GM23338 (cell line): ENCODE data around the gene IL6ST. TPM values are rescaled to one million over a fixed set of nuclear protein-coding genes. Genes with fewer than 3 reads are reported as not detected.

ENCODE experiments used
- ATAC-seq: fragments of 200-7000 bp; cut with Tn5 transposase; 3 replicates; pipeline ENCODE4 v1.9.1; 2020
- DNase-seq: peaks from one replicate; pipeline ENCODE4 v3.0.0-alpha.2; 2015; ENCODE audit warnings: low spot score
- H2AFZ ChIP-seq: fragments of 200-600 bp; sonication (generic); 2 replicates; pipeline ENCODE4 v1.8.0; 2016; ENCODE audit warnings: antibody characterized with exemption, mild to moderate bottlenecking, moderate library complexity
- H3F3A ChIP-seq: fragments of 200-600 bp; sonication (generic); replicated peaks from 2 replicates; pipeline ENCODE4 v1.8.0; 2017; ENCODE audit warnings: antibody characterized with exemption, mixed run types, low read depth
- H3K27ac ChIP-seq: fragments of 200-600 bp; sonication (generic); 2 replicates; pipeline ENCODE4 v1.6.1; 2016; ENCODE audit warnings: low read depth
- H3K27me3 ChIP-seq: fragments of 200-600 bp; sonication (generic); 2 replicates; pipeline ENCODE4 v1.8.0; 2016; ENCODE audit warnings: mild to moderate bottlenecking, mixed run types, moderate library complexity; ENCODE audit not compliant: insufficient read depth
- H3K36me3 ChIP-seq: fragments of 200-600 bp; sonication (generic); 2 replicates; pipeline ENCODE4 v1.8.0; 2016; ENCODE audit warnings: mild to moderate bottlenecking; ENCODE audit not compliant: insufficient read depth
- H3K4me1 ChIP-seq: fragments of 200-600 bp; sonication (generic); 2 replicates; pipeline ENCODE4 v1.8.0; 2016; ENCODE audit warnings: mild to moderate bottlenecking, moderate library complexity; ENCODE audit not compliant: insufficient read depth
- H3K4me2 ChIP-seq: fragments of 200-600 bp; sonication (generic); 2 replicates; pipeline ENCODE4 v1.7.1; 2017; ENCODE audit warnings: mixed run types
- H3K4me3 ChIP-seq: fragments of 200-600 bp; sonication (generic); 2 replicates; pipeline ENCODE4 v1.6.1; 2016; ENCODE audit warnings: mixed run types
- H3K79me2 ChIP-seq: fragments of 200-600 bp; sonication (generic); replicated peaks from 2 replicates; pipeline ENCODE4 v1.8.0; 2017; ENCODE audit warnings: mild to moderate bottlenecking; ENCODE audit not compliant: insufficient read depth
- H3K9me2 ChIP-seq: fragments of 200-600 bp; sonication (generic); 2 replicates; pipeline ENCODE4 v1.8.0; 2017; ENCODE audit not compliant: insufficient read depth
- H4K20me1 ChIP-seq: fragments of 200-600 bp; sonication (generic); replicated peaks from 2 replicates; pipeline ENCODE4 v1.8.0; 2017; ENCODE audit warnings: mild to moderate bottlenecking; ENCODE audit not compliant: insufficient read depth
- H3K27ac Mint-ChIP-seq: 2 replicates; pipeline ENCODE4 v1.8.0; 2020; ENCODE audit warnings: inconsistent platforms, mild to moderate bottlenecking, moderate library complexity, mixed read lengths
- H3K27me3 Mint-ChIP-seq: 3 replicates; pipeline ENCODE4 v1.8.0; 2022; ENCODE audit warnings: low read depth, mild to moderate bottlenecking, moderate library complexity, mixed read lengths, inconsistent platforms; ENCODE audit not compliant: insufficient read depth, poor library complexity
- H3K36me3 Mint-ChIP-seq: 3 replicates; pipeline ENCODE4 v1.8.0; 2021; ENCODE audit warnings: low read depth, mild to moderate bottlenecking, inconsistent platforms, moderate library complexity, mixed read lengths
- H3K4me1 Mint-ChIP-seq: 3 replicates; pipeline ENCODE4 v1.8.0; 2020; ENCODE audit warnings: mild to moderate bottlenecking, inconsistent platforms, mixed read lengths
- H3K4me3 Mint-ChIP-seq: 3 replicates; pipeline ENCODE4 v1.8.0; 2021; ENCODE audit warnings: moderate library complexity, mild to moderate bottlenecking, inconsistent platforms, mixed read lengths
- H3K9me3 Mint-ChIP-seq: 3 replicates; pipeline ENCODE4 v1.8.0; 2020; ENCODE audit warnings: moderate library complexity, mild to moderate bottlenecking, inconsistent platforms, mixed read lengths
- CREB1 ChIP-seq: fragments of 250-450 bp; sonication (Bioruptor Pico); IDR thresholded peaks from 2 replicates; pipeline ENCODE4 v1.5.0; 2020; ENCODE audit warnings: low read depth, mild to moderate bottlenecking, moderate library complexity
- EZH2 ChIP-seq: fragments of 200-600 bp; sonication (generic); IDR thresholded peaks from one replicate; pipeline ENCODE4 v1.8.0; 2017; ENCODE audit warnings: antibody characterized with exemption, mild to moderate bottlenecking, low read depth; ENCODE audit not compliant: unreplicated experiment
- EZH2phosphoT487 ChIP-seq: fragments of 200-600 bp; sonication (generic); IDR thresholded peaks from one replicate; pipeline ENCODE4 v1.8.1; 2018; ENCODE audit warnings: antibody characterized with exemption; ENCODE audit not compliant: unreplicated experiment
- JUNB ChIP-seq: IDR thresholded peaks from one replicate; pipeline ENCODE4 v1.6.1; 2016; ENCODE audit warnings: antibody characterized with exemption; ENCODE audit not compliant: unreplicated experiment
- NANOG ChIP-seq: IDR thresholded peaks from 2 replicates; pipeline ENCODE4 v1.6.1; 2016; ENCODE audit warnings: antibody characterized with exemption, borderline replicate concordance
- POLR2AphosphoS5 ChIP-seq: IDR thresholded peaks from 2 replicates; pipeline ENCODE4 v1.6.1; 2016; ENCODE audit warnings: antibody characterized with exemption, low read depth
- STAT1 ChIP-seq: IDR thresholded peaks from one replicate; pipeline ENCODE4 v1.6.1; 2016; ENCODE audit warnings: antibody characterized with exemption; ENCODE audit not compliant: unreplicated experiment
- ZNF114 ChIP-seq: fragments of 250-450 bp; sonication (Bioruptor Pico); IDR thresholded peaks from 2 replicates; pipeline ENCODE4 v1.5.0; 2020; ENCODE audit warnings: mild to moderate bottlenecking, moderate library complexity
- ZNF331 ChIP-seq: fragments of 250-450 bp; sonication (Bioruptor Pico); IDR thresholded peaks from 2 replicates; pipeline ENCODE4 v1.5.0; 2020; ENCODE audit warnings: low read depth, mild to moderate bottlenecking, moderate library complexity
- polyA plus RNA-seq: library from polyadenylated mRNA; unstranded; fragments of >200 nt; fragmentation: Nextera tagmentation; extraction: Ambion mirVana; gene quantifications from 2 replicates; pipeline ENCODE4 v1.2.1, GENCODE V29; 2016
- total RNA-seq: library from RNA; depleted of rRNA; stranded (reverse); fragments of >200 nt; shearing (Covaris generic); gene quantifications from 2 replicates; pipeline ENCODE4 v1.2.3, GENCODE V29; 2014
- TF ChIP-seq, protein P1 (sequence below): IDR thresholded peaks from one replicate; pipeline ENCODE4 v1.6.1; 2018; ENCODE audit warnings: antibody characterized with exemption; ENCODE audit not compliant: unreplicated experiment
- TF ChIP-seq, protein P2 (sequence below): fragments of 250-450 bp; sonication (Bioruptor Pico); IDR thresholded peaks from 2 replicates; pipeline ENCODE4 v1.5.0; 2020; ENCODE audit warnings: mild to moderate bottlenecking, moderate library complexity
- TF ChIP-seq, protein P3 (sequence below), 2 experiments: fragments of 200-600 bp in 1 of 2; sonication (generic) in 1 of 2; conservative IDR thresholded peaks; 2 replicates each; pipeline versions ENCODE4 v1.5.1 to v1.6.1; 2016 to 2017; ENCODE audit warnings: antibody characterized with exemption in 2 of 2, low read depth in 2 of 2, mild to moderate bottlenecking in 2 of 2, moderate library complexity in 1 of 2
- TF ChIP-seq, protein P4 (sequence below): IDR thresholded peaks from 2 replicates; pipeline ENCODE4 v1.6.1; 2016; ENCODE audit warnings: antibody characterized with exemption

IL6ST gene
- total and polyA plus RNA-seq, 2 experiments from 2014 or later: 6.7 to 9.8 TPM

DNA sequence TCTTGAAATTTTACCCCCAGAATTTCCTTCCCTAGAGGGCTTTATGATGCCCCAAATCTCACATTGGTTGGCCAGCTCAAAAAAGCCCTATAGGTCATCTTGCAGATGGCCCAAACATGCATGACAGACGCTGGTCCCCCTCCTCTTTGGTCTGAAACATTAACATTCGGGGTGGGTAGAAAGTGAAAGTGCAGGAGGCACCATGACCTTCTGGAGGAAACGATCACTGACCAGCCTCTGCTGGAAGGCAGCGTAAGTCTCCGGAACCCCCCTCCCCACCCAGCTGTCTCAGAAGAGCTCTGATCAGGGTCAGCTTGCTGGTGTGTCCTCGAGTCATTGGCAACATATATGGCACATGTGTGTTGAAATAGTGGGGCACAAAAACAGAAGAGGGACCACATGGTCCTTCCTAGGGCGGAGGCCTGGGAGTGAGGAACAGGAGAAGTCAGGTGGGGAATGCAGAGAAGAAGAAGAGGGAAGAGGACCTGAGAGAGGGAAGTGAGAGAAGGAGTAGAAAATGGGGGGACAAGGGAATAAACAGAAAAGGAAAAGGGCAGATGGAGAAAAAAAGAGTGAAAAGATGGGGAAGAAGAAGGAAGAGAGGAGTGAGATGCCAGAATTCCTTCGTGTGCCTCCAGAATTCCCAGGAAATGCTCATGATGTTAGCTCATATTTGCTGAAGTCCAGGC lies 97.4 kb downstream of the IL6ST start:
- TF ChIP-seq, protein P1, sequence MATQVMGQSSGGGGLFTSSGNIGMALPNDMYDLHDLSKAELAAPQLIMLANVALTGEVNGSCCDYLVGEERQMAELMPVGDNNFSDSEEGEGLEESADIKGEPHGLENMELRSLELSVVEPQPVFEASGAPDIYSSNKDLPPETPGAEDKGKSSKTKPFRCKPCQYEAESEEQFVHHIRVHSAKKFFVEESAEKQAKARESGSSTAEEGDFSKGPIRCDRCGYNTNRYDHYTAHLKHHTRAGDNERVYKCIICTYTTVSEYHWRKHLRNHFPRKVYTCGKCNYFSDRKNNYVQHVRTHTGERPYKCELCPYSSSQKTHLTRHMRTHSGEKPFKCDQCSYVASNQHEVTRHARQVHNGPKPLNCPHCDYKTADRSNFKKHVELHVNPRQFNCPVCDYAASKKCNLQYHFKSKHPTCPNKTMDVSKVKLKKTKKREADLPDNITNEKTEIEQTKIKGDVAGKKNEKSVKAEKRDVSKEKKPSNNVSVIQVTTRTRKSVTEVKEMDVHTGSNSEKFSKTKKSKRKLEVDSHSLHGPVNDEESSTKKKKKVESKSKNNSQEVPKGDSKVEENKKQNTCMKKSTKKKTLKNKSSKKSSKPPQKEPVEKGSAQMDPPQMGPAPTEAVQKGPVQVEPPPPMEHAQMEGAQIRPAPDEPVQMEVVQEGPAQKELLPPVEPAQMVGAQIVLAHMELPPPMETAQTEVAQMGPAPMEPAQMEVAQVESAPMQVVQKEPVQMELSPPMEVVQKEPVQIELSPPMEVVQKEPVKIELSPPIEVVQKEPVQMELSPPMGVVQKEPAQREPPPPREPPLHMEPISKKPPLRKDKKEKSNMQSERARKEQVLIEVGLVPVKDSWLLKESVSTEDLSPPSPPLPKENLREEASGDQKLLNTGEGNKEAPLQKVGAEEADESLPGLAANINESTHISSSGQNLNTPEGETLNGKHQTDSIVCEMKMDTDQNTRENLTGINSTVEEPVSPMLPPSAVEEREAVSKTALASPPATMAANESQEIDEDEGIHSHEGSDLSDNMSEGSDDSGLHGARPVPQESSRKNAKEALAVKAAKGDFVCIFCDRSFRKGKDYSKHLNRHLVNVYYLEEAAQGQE: no peak
- TF ChIP-seq, protein P2, sequence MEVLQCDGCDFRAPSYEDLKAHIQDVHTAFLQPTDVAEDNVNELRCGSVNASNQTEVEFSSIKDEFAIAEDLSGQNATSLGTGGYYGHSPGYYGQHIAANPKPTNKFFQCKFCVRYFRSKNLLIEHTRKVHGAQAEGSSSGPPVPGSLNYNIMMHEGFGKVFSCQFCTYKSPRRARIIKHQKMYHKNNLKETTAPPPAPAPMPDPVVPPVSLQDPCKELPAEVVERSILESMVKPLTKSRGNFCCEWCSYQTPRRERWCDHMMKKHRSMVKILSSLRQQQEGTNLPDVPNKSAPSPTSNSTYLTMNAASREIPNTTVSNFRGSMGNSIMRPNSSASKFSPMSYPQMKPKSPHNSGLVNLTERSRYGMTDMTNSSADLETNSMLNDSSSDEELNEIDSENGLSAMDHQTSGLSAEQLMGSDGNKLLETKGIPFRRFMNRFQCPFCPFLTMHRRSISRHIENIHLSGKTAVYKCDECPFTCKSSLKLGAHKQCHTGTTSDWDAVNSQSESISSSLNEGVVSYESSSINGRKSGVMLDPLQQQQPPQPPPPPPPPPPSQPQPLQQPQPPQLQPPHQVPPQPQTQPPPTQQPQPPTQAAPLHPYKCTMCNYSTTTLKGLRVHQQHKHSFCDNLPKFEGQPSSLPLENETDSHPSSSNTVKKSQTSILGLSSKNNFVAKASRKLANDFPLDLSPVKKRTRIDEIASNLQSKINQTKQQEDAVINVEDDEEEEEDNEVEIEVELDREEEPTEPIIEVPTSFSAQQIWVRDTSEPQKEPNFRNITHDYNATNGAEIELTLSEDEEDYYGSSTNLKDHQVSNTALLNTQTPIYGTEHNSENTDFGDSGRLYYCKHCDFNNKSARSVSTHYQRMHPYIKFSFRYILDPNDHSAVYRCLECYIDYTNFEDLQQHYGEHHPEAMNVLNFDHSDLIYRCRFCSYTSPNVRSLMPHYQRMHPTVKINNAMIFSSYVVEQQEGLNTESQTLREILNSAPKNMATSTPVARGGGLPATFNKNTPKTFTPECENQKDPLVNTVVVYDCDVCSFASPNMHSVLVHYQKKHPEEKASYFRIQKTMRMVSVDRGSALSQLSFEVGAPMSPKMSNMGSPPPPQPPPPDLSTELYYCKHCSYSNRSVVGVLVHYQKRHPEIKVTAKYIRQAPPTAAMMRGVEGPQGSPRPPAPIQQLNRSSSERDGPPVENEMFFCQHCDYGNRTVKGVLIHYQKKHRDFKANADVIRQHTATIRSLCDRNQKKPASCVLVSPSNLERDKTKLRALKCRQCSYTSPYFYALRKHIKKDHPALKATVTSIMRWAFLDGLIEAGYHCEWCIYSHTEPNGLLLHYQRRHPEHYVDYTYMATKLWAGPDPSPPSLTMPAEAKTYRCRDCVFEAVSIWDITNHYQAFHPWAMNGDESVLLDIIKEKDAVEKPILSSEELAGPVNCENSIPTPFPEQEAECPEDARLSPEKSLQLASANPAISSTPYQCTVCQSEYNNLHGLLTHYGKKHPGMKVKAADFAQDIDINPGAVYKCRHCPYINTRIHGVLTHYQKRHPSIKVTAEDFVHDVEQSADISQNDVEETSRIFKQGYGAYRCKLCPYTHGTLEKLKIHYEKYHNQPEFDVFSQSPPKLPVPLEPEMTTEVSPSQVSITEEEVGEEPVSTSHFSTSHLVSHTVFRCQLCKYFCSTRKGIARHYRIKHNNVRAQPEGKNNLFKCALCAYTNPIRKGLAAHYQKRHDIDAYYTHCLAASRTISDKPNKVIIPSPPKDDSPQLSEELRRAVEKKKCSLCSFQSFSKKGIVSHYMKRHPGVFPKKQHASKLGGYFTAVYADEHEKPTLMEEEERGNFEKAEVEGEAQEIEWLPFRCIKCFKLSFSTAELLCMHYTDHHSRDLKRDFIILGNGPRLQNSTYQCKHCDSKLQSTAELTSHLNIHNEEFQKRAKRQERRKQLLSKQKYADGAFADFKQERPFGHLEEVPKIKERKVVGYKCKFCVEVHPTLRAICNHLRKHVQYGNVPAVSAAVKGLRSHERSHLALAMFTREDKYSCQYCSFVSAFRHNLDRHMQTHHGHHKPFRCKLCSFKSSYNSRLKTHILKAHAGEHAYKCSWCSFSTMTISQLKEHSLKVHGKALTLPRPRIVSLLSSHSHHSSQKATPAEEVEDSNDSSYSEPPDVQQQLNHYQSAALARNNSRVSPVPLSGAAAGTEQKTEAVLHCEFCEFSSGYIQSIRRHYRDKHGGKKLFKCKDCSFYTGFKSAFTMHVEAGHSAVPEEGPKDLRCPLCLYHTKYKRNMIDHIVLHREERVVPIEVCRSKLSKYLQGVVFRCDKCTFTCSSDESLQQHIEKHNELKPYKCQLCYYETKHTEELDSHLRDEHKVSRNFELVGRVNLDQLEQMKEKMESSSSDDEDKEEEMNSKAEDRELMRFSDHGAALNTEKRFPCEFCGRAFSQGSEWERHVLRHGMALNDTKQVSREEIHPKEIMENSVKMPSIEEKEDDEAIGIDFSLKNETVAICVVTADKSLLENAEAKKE (CRISPR knock-in tag): no peak
- TF ChIP-seq ZNF114 (CRISPR knock-in tag): no peak
- TF ChIP-seq STAT1: no peak
- no peak for TF ChIP-seq NANOG
- TF ChIP-seq, protein P3, sequence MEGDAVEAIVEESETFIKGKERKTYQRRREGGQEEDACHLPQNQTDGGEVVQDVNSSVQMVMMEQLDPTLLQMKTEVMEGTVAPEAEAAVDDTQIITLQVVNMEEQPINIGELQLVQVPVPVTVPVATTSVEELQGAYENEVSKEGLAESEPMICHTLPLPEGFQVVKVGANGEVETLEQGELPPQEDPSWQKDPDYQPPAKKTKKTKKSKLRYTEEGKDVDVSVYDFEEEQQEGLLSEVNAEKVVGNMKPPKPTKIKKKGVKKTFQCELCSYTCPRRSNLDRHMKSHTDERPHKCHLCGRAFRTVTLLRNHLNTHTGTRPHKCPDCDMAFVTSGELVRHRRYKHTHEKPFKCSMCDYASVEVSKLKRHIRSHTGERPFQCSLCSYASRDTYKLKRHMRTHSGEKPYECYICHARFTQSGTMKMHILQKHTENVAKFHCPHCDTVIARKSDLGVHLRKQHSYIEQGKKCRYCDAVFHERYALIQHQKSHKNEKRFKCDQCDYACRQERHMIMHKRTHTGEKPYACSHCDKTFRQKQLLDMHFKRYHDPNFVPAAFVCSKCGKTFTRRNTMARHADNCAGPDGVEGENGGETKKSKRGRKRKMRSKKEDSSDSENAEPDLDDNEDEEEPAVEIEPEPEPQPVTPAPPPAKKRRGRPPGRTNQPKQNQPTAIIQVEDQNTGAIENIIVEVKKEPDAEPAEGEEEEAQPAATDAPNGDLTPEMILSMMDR (conservative IDR thresholded peaks at IDR 0.05; ENCODE audit: low read depth in 2 of 2): no peak
- TF ChIP-seq, protein P4, sequence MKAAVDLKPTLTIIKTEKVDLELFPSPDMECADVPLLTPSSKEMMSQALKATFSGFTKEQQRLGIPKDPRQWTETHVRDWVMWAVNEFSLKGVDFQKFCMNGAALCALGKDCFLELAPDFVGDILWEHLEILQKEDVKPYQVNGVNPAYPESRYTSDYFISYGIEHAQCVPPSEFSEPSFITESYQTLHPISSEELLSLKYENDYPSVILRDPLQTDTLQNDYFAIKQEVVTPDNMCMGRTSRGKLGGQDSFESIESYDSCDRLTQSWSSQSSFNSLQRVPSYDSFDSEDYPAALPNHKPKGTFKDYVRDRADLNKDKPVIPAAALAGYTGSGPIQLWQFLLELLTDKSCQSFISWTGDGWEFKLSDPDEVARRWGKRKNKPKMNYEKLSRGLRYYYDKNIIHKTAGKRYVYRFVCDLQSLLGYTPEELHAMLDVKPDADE: no peak
- TF ChIP-seq EZH2phosphoT487: no peak
- no peak for TF ChIP-seq JUNB
- no peak for TF ChIP-seq POLR2AphosphoS5
- no peak for TF ChIP-seq CREB1
- no peak for TF ChIP-seq EZH2
- no peak for TF ChIP-seq ZNF331 (CRISPR knock-in tag)
- no peaks in the 10 kb centered on the region for H4K20me1 ChIP-seq
- no peaks in the 10 kb centered on the region for H3K79me2 ChIP-seq
- DNase-seq (no peak), ATAC-seq (no peak)
- Mint-ChIP-seq H3K27me3 (peaks cover 4% of the 10 kb centered on the region), H3K27ac (no peak overlapping the region), H3K4me3 (no peak overlapping the region), H3K9me3 (no peaks in the 10 kb centered on the region), H3K4me1 (no peaks in the 10 kb centered on the region), H3K36me3 (no peaks in the 10 kb centered on the region; the same call in 2 of the 3 replicates)
- no peaks in the 10 kb centered on the region for H3K36me3 ChIP-seq
- H3F3A ChIP-seq: no peaks in the 10 kb centered on the region
- H3K4me3 ChIP-seq: no peak overlapping the region
- no peaks in the 10 kb centered on the region for H3K27me3 ChIP-seq
- H3K4me1 ChIP-seq: no peaks in the 10 kb centered on the region
- no peak overlapping the region for H3K4me2 ChIP-seq
- H3K27ac ChIP-seq: no peak overlapping the region
- H2AFZ ChIP-seq: peak overlapping the region; percentile 33
- peaks cover 10% of the 10 kb centered on the region for H3K9me2 ChIP-seq
